Loucy (cell line): ENCODE measurements around the gene SOX1.

ENCODE experiments used
- H2AFZ ChIP-seq: fragments of 200-600 bp; sonication (generic); 2 replicates; pipeline ENCODE4 v1.6.0; 2016; ENCODE audit warnings: antibody characterized with exemption, mild to moderate bottlenecking, low read length, moderate library complexity
- H3F3A ChIP-seq: fragments of 200-600 bp; 2 replicates; pipeline ENCODE4 v1.6.0; 2016; ENCODE audit warnings: antibody characterized with exemption, low read depth, mild to moderate bottlenecking
- H3K27me3 ChIP-seq: fragments of 200-600 bp; sonication (generic); 2 replicates; pipeline ENCODE4 v1.6.1; 2014; ENCODE audit warnings: low read length, mild to moderate bottlenecking; ENCODE audit not compliant: insufficient read depth, poor library complexity, severe bottlenecking
- H3K36me3 ChIP-seq: fragments of 200-600 bp; sonication (generic); 2 replicates; pipeline ENCODE4 v1.6.1; 2016; ENCODE audit warnings: low read length; ENCODE audit not compliant: insufficient read depth
- H3K4me1 ChIP-seq: fragments of 200-600 bp; sonication (generic); 2 replicates; pipeline ENCODE4 v1.5.1; 2014; ENCODE audit warnings: low read length, mild to moderate bottlenecking; ENCODE audit not compliant: insufficient read depth, poor library complexity, severe bottlenecking
- H3K4me2 ChIP-seq: fragments of 200-600 bp; sonication (generic); 2 replicates; pipeline ENCODE4 v1.6.0; 2014; ENCODE audit warnings: antibody characterized with exemption, low read length, low read depth, mild to moderate bottlenecking; ENCODE audit not compliant: poor library complexity, severe bottlenecking
- H3K4me3 ChIP-seq: fragments of 200-600 bp; sonication (generic); 2 replicates; pipeline ENCODE4 v1.5.1; 2014; ENCODE audit warnings: low read length, mild to moderate bottlenecking, mixed read lengths; ENCODE audit not compliant: poor library complexity, severe bottlenecking
- H3K79me2 ChIP-seq: fragments of 200-600 bp; sonication (generic); 2 replicates; pipeline ENCODE4 v1.6.1; 2014; ENCODE audit warnings: low read length; ENCODE audit not compliant: insufficient read depth
- H3K9ac ChIP-seq: fragments of 200-600 bp; sonication (generic); 2 replicates; pipeline ENCODE4 v1.6.0; 2014; ENCODE audit warnings: mild to moderate bottlenecking, low read depth, low read length, moderate library complexity; ENCODE audit not compliant: poor library complexity, severe bottlenecking
- H3K9me2 ChIP-seq: fragments of 200-600 bp; sonication (generic); replicated peaks from 2 replicates; pipeline ENCODE4 v1.6.1; 2016; ENCODE audit warnings: low read depth, low read length, mixed read lengths
- H3K9me3 ChIP-seq: fragments of 200-600 bp; sonication (generic); 2 replicates; pipeline ENCODE4 v1.6.1; 2014; ENCODE audit warnings: mild to moderate bottlenecking, antibody characterized with exemption, low read length, low read depth; ENCODE audit not compliant: insufficient read depth
- H4K20me1 ChIP-seq: fragments of 200-600 bp; sonication (generic); 2 replicates; pipeline ENCODE4 v1.6.0; 2014; ENCODE audit warnings: antibody characterized with exemption, low read length, mild to moderate bottlenecking; ENCODE audit not compliant: insufficient read depth, poor library complexity, severe bottlenecking
- EZH2phosphoT487 ChIP-seq: fragments of 200-600 bp; IDR thresholded peaks from 2 replicates; pipeline ENCODE4 v1.6.1; 2018; ENCODE audit warnings: antibody characterized with exemption, mild to moderate bottlenecking, moderate library complexity, borderline replicate concordance
- TF ChIP-seq, protein P1 (sequence below): fragments of 200-600 bp; sonication (generic); conservative IDR thresholded peaks from 2 replicates; pipeline ENCODE4 v1.5.1; 2014; ENCODE audit warnings: mild to moderate bottlenecking, antibody characterized with exemption, low read length

The SOX1 gene

DNA sequence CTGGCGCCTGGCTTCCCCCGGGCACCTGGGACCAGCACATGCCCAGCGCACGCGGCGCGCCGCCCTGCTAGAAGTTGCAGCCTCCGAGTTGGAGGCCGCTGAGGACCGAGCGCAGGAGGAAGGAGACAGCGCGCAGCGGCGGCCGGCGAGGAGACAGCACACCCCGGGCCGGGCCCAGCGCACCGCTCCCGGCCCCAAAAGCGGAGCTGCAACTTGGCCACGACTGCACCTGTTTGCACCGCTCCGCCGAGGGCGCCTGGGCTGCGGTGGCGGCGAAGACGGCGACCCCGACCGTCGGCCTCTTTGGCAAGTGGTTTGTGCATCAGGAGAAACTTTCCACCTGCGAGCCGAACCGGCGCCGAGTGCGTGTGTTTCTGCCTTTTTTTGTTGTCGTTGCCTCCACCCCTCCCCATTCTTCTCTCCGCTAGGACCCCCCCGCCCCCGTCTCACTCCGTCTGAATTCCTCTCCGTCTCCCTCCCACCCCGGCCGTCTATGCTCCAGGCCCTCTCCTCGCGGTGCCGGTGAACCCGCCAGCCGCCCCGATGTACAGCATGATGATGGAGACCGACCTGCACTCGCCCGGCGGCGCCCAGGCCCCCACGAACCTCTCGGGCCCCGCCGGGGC is at the start of gene SOX1:
Gene SOX1 (plus strand): TSS at position 34 of the 626 bp plus-strand sequence. CDS start 510 bp downstream, at position 544.
- Histone ChIP-seq H3K4me2 (no peak within 1 kb of the TSS), H3F3A (no peaks in the 10 kb centered on the region), H3K4me1 (no peaks in the 10 kb centered on the region), H4K20me1 (no peaks in the 10 kb centered on the region), H3K27me3 (no peaks in the 10 kb centered on the region), H3K36me3 (no peaks in the 10 kb centered on the region), H3K9me3 (no peaks in the 10 kb centered on the region), H3K4me3 (no peak within 1 kb of the TSS), H3K9ac (no peak within 1 kb of the TSS), H3K79me2 (no peaks in the 10 kb centered on the region), H3K9me2 (no peaks in the 10 kb centered on the region), H2AFZ (no peak within 1 kb of the TSS)
- TF ChIP-seq, protein P1, sequence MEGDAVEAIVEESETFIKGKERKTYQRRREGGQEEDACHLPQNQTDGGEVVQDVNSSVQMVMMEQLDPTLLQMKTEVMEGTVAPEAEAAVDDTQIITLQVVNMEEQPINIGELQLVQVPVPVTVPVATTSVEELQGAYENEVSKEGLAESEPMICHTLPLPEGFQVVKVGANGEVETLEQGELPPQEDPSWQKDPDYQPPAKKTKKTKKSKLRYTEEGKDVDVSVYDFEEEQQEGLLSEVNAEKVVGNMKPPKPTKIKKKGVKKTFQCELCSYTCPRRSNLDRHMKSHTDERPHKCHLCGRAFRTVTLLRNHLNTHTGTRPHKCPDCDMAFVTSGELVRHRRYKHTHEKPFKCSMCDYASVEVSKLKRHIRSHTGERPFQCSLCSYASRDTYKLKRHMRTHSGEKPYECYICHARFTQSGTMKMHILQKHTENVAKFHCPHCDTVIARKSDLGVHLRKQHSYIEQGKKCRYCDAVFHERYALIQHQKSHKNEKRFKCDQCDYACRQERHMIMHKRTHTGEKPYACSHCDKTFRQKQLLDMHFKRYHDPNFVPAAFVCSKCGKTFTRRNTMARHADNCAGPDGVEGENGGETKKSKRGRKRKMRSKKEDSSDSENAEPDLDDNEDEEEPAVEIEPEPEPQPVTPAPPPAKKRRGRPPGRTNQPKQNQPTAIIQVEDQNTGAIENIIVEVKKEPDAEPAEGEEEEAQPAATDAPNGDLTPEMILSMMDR: no peak
- TF ChIP-seq EZH2phosphoT487: no peak

DNA sequence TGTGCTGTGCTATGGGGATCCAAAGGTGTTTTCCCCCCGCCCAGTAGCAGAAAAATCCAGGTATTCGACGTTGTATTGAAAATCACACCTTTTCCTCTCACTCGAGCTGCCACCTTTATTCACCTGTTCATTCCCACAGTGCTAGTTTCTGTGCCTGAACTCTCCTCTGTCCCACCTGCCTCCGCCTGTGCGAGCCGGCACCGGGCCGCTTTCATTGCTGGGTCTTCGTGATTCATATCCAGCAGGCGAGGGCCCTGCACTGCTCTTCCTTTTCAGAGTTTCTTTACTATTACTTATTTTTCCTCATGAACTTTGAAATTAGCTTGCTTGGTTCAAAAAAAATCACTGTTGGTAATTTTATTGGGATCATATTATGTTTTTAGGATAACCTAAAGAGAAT is 42.4 kb upstream of the SOX1 start:
- Histone ChIP-seq H3K27me3 (no peaks in the 10 kb centered on the region), H3K9me2 (no peaks in the 10 kb centered on the region), H4K20me1 (no peaks in the 10 kb centered on the region), H3K9me3 (peaks cover 4% of the 10 kb centered on the region; the same call in 1 of the 2 replicates), H3K4me2 (no peak overlapping the region), H3K4me3 (no peak overlapping the region), H3K79me2 (no peaks in the 10 kb centered on the region), H3K9ac (no peak overlapping the region), H3F3A (no peaks in the 10 kb centered on the region), H2AFZ (no peak overlapping the region), H3K4me1 (no peaks in the 10 kb centered on the region), H3K36me3 (no peaks in the 10 kb centered on the region)
- no peak for TF ChIP-seq EZH2phosphoT487
- TF ChIP-seq, protein P1: no peak

DNA sequence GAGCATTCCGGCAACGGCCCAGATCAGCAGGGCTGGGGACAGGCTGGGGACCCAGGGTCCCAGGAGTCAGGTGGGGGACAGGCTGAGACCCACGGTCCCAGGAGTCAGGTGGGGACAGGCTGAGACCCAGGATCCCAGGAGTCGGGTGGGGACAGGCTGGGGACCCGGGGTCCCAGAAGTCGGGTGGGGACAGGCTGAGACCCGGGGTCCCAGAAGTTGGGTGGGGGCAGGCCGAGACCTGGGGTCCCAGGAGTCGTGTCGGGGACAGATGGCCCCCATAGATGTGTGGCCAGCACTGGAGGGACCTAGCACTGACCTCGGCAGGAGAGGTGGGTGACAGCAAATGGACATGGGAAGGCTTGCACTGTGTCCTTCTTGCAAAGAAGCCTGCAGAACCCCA is 39.7 kb upstream of the SOX1 start:
- Histone ChIP-seq H4K20me1 (no peaks in the 10 kb centered on the region), H3K4me1 (no peaks in the 10 kb centered on the region), H3K9me3 (peaks cover 17% of the 10 kb centered on the region; the same call in 1 of the 2 replicates), H3K9ac (no peak overlapping the region), H3K4me3 (no peak overlapping the region), H3K4me2 (no peak overlapping the region), H3K27me3 (no peaks in the 10 kb centered on the region), H3K36me3 (no peaks in the 10 kb centered on the region), H3K79me2 (no peaks in the 10 kb centered on the region), H2AFZ (no peak overlapping the region), H3F3A (no peaks in the 10 kb centered on the region), H3K9me2 (no peaks in the 10 kb centered on the region)
- TF ChIP-seq, protein P1: no peak
- no peak for TF ChIP-seq EZH2phosphoT487
